GM23248 (cell line): Measurements from ENCODE around the gene ADAMTS3. TPM values are rescaled to one million over a fixed set of nuclear protein-coding genes. Genes with fewer than 3 reads are reported as not detected.

Source experiments
- DNase-seq: peaks from one replicate; pipeline ENCODE4 v3.0.0-alpha.2; 2015
- H2AFZ ChIP-seq: fragments of 200-600 bp; sonication (generic); 2 replicates; pipeline ENCODE4 v1.6.1; 2016; ENCODE audit warnings: antibody characterized with exemption
- H3F3A ChIP-seq: fragments of 200-600 bp; sonication (generic); 2 replicates; pipeline ENCODE4 v1.6.1; 2016; ENCODE audit warnings: mild to moderate bottlenecking, antibody characterized with exemption, mixed run types; ENCODE audit not compliant: insufficient read depth
- H3K27ac ChIP-seq: fragments of 200-600 bp; sonication (generic); 2 replicates; pipeline ENCODE4 v1.5.1; 2016; ENCODE audit warnings: mild to moderate bottlenecking
- H3K27me3 ChIP-seq: fragments of 200-600 bp; sonication (generic); replicated peaks from 2 replicates; pipeline ENCODE4 v1.6.1; 2016; ENCODE audit warnings: mild to moderate bottlenecking; ENCODE audit not compliant: insufficient read depth
- H3K36me3 ChIP-seq: fragments of 200-600 bp; sonication (generic); 2 replicates; pipeline ENCODE4 v1.6.1; 2016; ENCODE audit warnings: low read depth, mild to moderate bottlenecking
- H3K4me1 ChIP-seq: fragments of 200-600 bp; sonication (generic); 2 replicates; pipeline ENCODE4 v1.6.1; 2016; ENCODE audit warnings: mild to moderate bottlenecking; ENCODE audit not compliant: insufficient read depth
- H3K4me2 ChIP-seq: fragments of 200-600 bp; sonication (generic); one replicate; pipeline ENCODE4 v1.6.1; 2016; ENCODE audit warnings: mild to moderate bottlenecking; ENCODE audit not compliant: unreplicated experiment
- H3K4me3 ChIP-seq: fragments of 200-600 bp; sonication (generic); 2 replicates; pipeline ENCODE4 v1.5.1; 2016; ENCODE audit warnings: mild to moderate bottlenecking
- H3K79me2 ChIP-seq: fragments of 200-600 bp; sonication (generic); 2 replicates; pipeline ENCODE4 v1.6.1; 2016; ENCODE audit warnings: mild to moderate bottlenecking; ENCODE audit not compliant: insufficient read depth
- H3K9ac ChIP-seq: fragments of 200-600 bp; sonication (generic); 2 replicates; pipeline ENCODE4 v1.6.1; 2016; ENCODE audit warnings: mild to moderate bottlenecking
- H3K9me2 ChIP-seq: fragments of 200-600 bp; sonication (generic); 2 replicates; pipeline ENCODE4 v1.6.1; 2016; ENCODE audit warnings: mixed run types, mild to moderate bottlenecking, moderate library complexity; ENCODE audit not compliant: insufficient read depth
- H3K9me3 ChIP-seq: fragments of 200-600 bp; sonication (generic); one replicate; pipeline ENCODE4 v1.6.1; 2017; ENCODE audit warnings: low read depth
- H4K20me1 ChIP-seq: fragments of 200-600 bp; sonication (generic); 2 replicates; pipeline ENCODE4 v1.6.0; 2016; ENCODE audit not compliant: insufficient read depth
- EZH2 ChIP-seq: fragments of 200-600 bp; sonication (generic); IDR thresholded peaks from 2 replicates; pipeline ENCODE4 v1.6.1; 2018; ENCODE audit warnings: antibody characterized with exemption, mild to moderate bottlenecking; ENCODE audit not compliant: insufficient read depth, poor library complexity, severe bottlenecking
- EZH2phosphoT487 ChIP-seq: fragments of 200-600 bp; sonication (generic); IDR thresholded peaks from 2 replicates; pipeline ENCODE4 v1.6.1; 2018; ENCODE audit warnings: antibody characterized with exemption, moderate library complexity, mild to moderate bottlenecking, low read depth; ENCODE audit not compliant: insufficient read depth
- WGBS, 2 experiments: methylation state at CpG; one replicate each; pipeline ENCODE4 v1.1.6; 2015 to 2017; ENCODE audit warnings: low lambda C conversion rate in 2 of 2, low coverage in 1 of 2; ENCODE audit errors: missing lambda C conversion rate in 2 of 2; 5-methylcytosine and 5-hydroxymethylcytosine counted together
- in situ Hi-C: fragments of 300-500 bp; cut with MboI; formaldehyde crosslinking; loops from 2 replicates; pipeline ENCODE4 v1.15.0; 2020
- polyA plus RNA-seq: library from polyadenylated mRNA; unstranded; fragments of >200 nt; fragmentation: Nextera tagmentation; extraction: Ambion mirVana; gene quantifications from 2 replicates; pipeline ENCODE4 v1.2.1, GENCODE V29; 2016
- total RNA-seq: library from RNA; depleted of rRNA; stranded (reverse); fragments of >200 nt; shearing (Covaris generic); gene quantifications from 2 replicates; pipeline ENCODE4 v1.2.3, GENCODE V29; 2014

ADAMTS3 gene
- total and polyA plus RNA-seq, 2 experiments from 2014 or later: 0.20 to 0.43 TPM

DNA sequence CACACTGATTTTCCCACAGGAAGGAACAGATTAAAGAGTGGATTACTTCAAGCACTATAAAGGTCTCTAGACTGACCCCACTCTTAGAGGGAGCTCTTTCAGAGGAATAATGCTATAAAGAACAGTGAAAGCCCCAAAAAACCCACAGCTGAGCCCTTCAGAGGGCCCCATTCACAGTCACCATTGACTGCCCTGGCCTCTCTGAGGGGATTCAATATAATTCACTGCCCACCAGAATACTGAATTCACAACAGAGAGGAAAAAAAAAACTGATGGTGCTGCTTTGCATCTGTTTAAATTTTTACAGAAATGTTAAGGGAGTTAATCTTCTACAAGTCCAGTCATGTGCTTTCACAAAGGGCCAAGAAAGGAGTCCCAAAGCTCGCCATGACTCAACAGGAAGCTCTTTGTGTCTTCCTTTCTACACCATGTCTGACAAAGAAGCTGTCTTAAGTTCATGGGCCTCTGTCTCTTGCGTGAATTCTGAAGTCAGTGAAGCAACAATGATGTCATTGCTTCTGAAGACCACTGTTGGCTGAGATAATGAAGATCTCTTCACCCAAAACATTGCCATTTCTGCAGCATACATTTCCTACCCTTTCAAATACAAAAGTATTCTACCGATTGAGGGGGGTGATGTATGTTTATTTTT is 174.9 kb downstream of the ADAMTS3 start:
- no peak for TF ChIP-seq EZH2
- no peak for TF ChIP-seq EZH2phosphoT487
- Histone ChIP-seq H3K36me3 (no peaks in the 10 kb centered on the region), H3F3A (peaks cover 5% of the 10 kb centered on the region; the same call in 1 of the 2 replicates), H3K9ac (no peak overlapping the region), H3K27ac (no peak overlapping the region), H3K27me3 (no peaks in the 10 kb centered on the region), H3K79me2 (no peaks in the 10 kb centered on the region), H3K9me2 (no peaks in the 10 kb centered on the region), H4K20me1 (no peaks in the 10 kb centered on the region), H2AFZ (no peak overlapping the region), H3K9me3 (no peaks in the 10 kb centered on the region), H3K4me3 (no peak overlapping the region), H3K4me2 (no peak overlapping the region), H3K4me1 (peaks cover 25% of the 10 kb centered on the region)
- 96 to 97% methylated on average over 3 of the region's 3 CpGs for WGBS, 2 experiments
- in situ Hi-C loops: no loop called here
- no peak for DNase-seq

DNA sequence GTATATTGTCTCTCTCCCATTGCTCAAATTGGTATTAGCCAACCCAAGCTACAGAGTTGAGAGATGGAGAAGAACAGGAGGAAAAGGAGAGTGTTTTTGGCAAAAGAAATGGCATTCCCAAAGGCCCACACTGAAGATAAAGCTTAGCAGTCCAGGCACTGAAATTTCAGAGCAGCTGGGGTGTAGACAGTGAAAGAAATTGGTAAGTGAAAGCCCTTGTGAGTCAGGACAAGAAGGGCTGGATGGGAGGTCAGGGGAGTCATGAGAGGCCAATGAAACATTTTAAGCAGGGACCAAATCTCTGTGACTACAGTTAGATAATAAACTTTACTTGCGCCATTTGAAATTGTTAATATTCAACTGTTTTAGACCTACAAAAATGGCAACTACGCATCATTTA is 177.7 kb downstream of the ADAMTS3 start:
- WGBS, 2 experiments: 98 to 100% methylated on average over 2 of the region's 2 CpGs
- no peak for TF ChIP-seq EZH2phosphoT487
- TF ChIP-seq EZH2: no peak
- Histone ChIP-seq H3K4me1 (peaks cover 21% of the 10 kb centered on the region), H3K79me2 (no peaks in the 10 kb centered on the region), H3K9me3 (no peaks in the 10 kb centered on the region), H3K4me2 (no peak overlapping the region), H3F3A (peaks cover 5% of the 10 kb centered on the region; the same call in 1 of the 2 replicates), H3K27ac (no peak overlapping the region), H3K4me3 (no peak overlapping the region), H4K20me1 (no peaks in the 10 kb centered on the region), H3K27me3 (no peaks in the 10 kb centered on the region), H2AFZ (no peak overlapping the region), H3K9ac (no peak overlapping the region), H3K36me3 (no peaks in the 10 kb centered on the region), H3K9me2 (no peaks in the 10 kb centered on the region)
- no peak for DNase-seq
- in situ Hi-C loops: no loop called here

DNA sequence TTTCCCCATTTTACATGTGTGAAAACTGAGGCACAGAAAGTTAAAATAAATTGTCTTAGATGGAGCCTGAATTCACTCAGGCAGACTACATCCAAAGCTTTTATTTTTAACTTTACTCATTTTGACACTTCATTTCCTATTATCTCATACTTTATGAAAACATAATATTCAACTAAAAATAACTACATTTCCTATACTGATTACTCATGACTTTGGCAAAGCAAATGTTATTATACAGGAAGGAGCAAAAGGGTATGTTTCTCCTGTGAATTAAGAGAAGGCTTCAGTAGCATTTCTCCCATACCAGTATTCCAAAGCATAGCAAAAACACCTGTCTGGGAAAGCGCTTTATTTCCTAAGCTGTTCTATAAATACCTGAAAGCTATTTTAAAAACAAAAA is 178.6 kb downstream of the ADAMTS3 start:
- Histone ChIP-seq H3K9me2 (no peaks in the 10 kb centered on the region), H4K20me1 (no peaks in the 10 kb centered on the region), H3K4me3 (0 out of 2 replicates have a peak overlapping the region, but pooled peaks have one; percentile 1), H3K79me2 (no peaks in the 10 kb centered on the region), H3K9ac (no peak overlapping the region), H3F3A (peaks cover 5% of the 10 kb centered on the region; the same call in 1 of the 2 replicates), H2AFZ (no peak overlapping the region), H3K4me1 (peaks cover 21% of the 10 kb centered on the region), H3K4me2 (peak overlapping the region; percentile 42), H3K36me3 (no peaks in the 10 kb centered on the region), H3K27ac (no peak overlapping the region), H3K9me3 (no peaks in the 10 kb centered on the region), H3K27me3 (no peaks in the 10 kb centered on the region)
- in situ Hi-C loops: no loop called here
- WGBS, 2 experiments: 85 to 93% methylated on average over 1 of the region's 1 CpG
- TF ChIP-seq EZH2phosphoT487: no peak
- no peak for TF ChIP-seq EZH2
- peak; percentile 61 for DNase-seq

DNA sequence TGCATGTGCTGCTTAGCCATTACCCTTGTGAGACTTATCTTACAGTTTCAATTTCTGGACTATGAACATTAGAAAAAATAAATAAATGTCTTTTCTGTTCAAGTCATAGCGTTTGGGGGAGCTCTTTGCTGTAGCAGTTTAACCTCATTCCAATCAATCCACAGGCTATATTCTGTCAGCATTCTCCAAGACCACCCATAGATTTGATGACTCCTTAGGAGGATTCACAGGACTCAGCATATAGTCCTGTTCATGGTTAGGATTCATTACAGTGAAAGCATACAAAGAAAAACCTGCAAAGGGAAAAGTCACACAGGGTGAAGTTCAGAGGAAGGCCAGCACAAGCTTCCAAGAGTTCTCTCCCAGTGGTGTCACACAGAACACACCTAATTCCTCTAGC is 180.5 kb downstream of the ADAMTS3 start:
- Histone ChIP-seq H3K79me2 (no peaks in the 10 kb centered on the region), H3K4me3 (no peak overlapping the region), H3F3A (peaks cover 5% of the 10 kb centered on the region; the same call in 1 of the 2 replicates), H2AFZ (no peak overlapping the region), H3K4me1 (peaks cover 23% of the 10 kb centered on the region), H3K9me2 (no peaks in the 10 kb centered on the region), H3K36me3 (no peaks in the 10 kb centered on the region), H3K4me2 (no peak overlapping the region), H3K27ac (no peak overlapping the region), H4K20me1 (no peaks in the 10 kb centered on the region), H3K9ac (no peak overlapping the region), H3K9me3 (no peaks in the 10 kb centered on the region), H3K27me3 (no peaks in the 10 kb centered on the region)
- 94 to 96% methylated on average over 1 of the region's 1 CpG for WGBS, 2 experiments
- DNase-seq: no peak
- TF ChIP-seq EZH2phosphoT487: no peak
- no peak for TF ChIP-seq EZH2
- in situ Hi-C loops: no loop called here
